Loucy (cell line): ENCODE results near the gene MPL.

Experiments used
- EZH2phosphoT487 ChIP-seq: fragments of 200-600 bp; IDR thresholded peaks from 2 replicates; pipeline ENCODE4 v1.6.1; 2018; ENCODE audit warnings: antibody characterized with exemption, mild to moderate bottlenecking, moderate library complexity, borderline replicate concordance
- TF ChIP-seq, protein P1 (sequence below): fragments of 200-600 bp; sonication (generic); conservative IDR thresholded peaks from 2 replicates; pipeline ENCODE4 v1.5.1; 2014; ENCODE audit warnings: mild to moderate bottlenecking, antibody characterized with exemption, low read length

- TF ChIP-seq, protein P1, sequence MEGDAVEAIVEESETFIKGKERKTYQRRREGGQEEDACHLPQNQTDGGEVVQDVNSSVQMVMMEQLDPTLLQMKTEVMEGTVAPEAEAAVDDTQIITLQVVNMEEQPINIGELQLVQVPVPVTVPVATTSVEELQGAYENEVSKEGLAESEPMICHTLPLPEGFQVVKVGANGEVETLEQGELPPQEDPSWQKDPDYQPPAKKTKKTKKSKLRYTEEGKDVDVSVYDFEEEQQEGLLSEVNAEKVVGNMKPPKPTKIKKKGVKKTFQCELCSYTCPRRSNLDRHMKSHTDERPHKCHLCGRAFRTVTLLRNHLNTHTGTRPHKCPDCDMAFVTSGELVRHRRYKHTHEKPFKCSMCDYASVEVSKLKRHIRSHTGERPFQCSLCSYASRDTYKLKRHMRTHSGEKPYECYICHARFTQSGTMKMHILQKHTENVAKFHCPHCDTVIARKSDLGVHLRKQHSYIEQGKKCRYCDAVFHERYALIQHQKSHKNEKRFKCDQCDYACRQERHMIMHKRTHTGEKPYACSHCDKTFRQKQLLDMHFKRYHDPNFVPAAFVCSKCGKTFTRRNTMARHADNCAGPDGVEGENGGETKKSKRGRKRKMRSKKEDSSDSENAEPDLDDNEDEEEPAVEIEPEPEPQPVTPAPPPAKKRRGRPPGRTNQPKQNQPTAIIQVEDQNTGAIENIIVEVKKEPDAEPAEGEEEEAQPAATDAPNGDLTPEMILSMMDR: no peak
- TF ChIP-seq EZH2phosphoT487: no peak
Observed at GRCh38 chr1:43313771-43314170, 23.8 kb upstream of the MPL start.
